ENCODE measurements around the gene RAB44. TPM values are rescaled to one million over a fixed set of nuclear protein-coding genes. Genes with fewer than 3 reads are reported as not detected.
"Not testable (repeated sequence)": the region's sequence is repeated elsewhere in the genome, so short reads cannot be mapped to it uniquely, and the experiment has no call there.

Gene RAB44
- polyA plus RNA-seq, 3 donors = 0.04 to 0.10 (median 0.06) TPM

- DNase-seq = no peak
Observed at GRCh38 chr6:36713846-36714245, 16.2 kb downstream of the RAB44 start.

GRCh38 chr6:36714511-36714910 is 16.9 kb downstream of the RAB44 start:
- no peak for DNase-seq

- no peak for DNase-seq
Observed at GRCh38 chr6:36715469-36715868, 17.8 kb downstream of the RAB44 start.

GRCh38 chr6:36716476-36717093 is 19.0 kb downstream of the RAB44 start:
- DNase-seq = no peak

GRCh38 chr6:36717231-36717825 is 19.7 kb downstream of the RAB44 start:
- DNase-seq = no peak

GRCh38 chr6:36717871-36718540 is 20.4 kb downstream of the RAB44 start:
- no peak for DNase-seq

GRCh38 chr6:36718560-36718959 is 20.9 kb downstream of the RAB44 start:
- no peak for DNase-seq

- DNase-seq = no peak
Observed at GRCh38 chr6:36719126-36719525, 21.5 kb downstream of the RAB44 start.

GRCh38 chr6:36720251-36721141 is 22.9 kb downstream of the RAB44 start:
- DNase-seq = no peak

GRCh38 chr6:36721369-36722140 is 23.9 kb downstream of the RAB44 start:
- no peak for DNase-seq

GRCh38 chr6:36722365-36722764 is 24.7 kb downstream of the RAB44 start:
- DNase-seq = no peak

- DNase-seq = no peak
Observed at GRCh38 chr6:36722879-36723278, 25.3 kb downstream of the RAB44 start.

GRCh38 chr6:36723992-36724391 is 26.4 kb downstream of the RAB44 start:
- not testable (repeated sequence) for DNase-seq

- DNase-seq = peak; percentile 57
Observed at GRCh38 chr6:36724514-36725390, 27.1 kb downstream of the RAB44 start.

GRCh38 chr6:36725581-36725980 is 28.0 kb downstream of the RAB44 start:
- no peak for DNase-seq

GRCh38 chr6:36727505-36728021 is 29.9 kb downstream of the RAB44 start:
- no peak for DNase-seq

- DNase-seq = no peak
Observed at GRCh38 chr6:36728289-36729160, 30.9 kb downstream of the RAB44 start.

- DNase-seq = no peak
Observed at GRCh38 chr6:36729161-36729524, 31.5 kb downstream of the RAB44 start.

All from renal pelvis (tissue), 4 donors.